B cell (primary cell): ENCODE results near the gene STT3B.

Source experiments
- CTCF ChIP-seq: fragments of 200-600 bp; IDR thresholded peaks from one replicate; pipeline ENCODE4 v1.8.0; 2022; ENCODE audit warnings: antibody characterized with exemption, mild to moderate bottlenecking
- EZH2 ChIP-seq: IDR thresholded peaks from 2 replicates; pipeline ENCODE4 v1.6.1; 2012; ENCODE audit warnings: borderline replicate concordance, low read depth, mild to moderate bottlenecking, moderate library complexity, low read length; ENCODE audit not compliant: insufficient read depth, poor library complexity, severe bottlenecking

GRCh38 chr3:31621314-31621713, 88.6 kb downstream of the STT3B start:
- no peak for TF ChIP-seq CTCF
- no peak for TF ChIP-seq EZH2
